HepG2 (cell line): ENCODE measurements around the gene NTM. TPM values are rescaled to one million over a fixed set of nuclear protein-coding genes. Genes with fewer than 3 reads are reported as not detected.

Experiments
- ATAC-seq: fragments of 200-7000 bp; cut with Tn5 transposase; 3 replicates; pipeline ENCODE4 v1.9.1; 2020; ENCODE audit warnings: mild to moderate bottlenecking, moderate library complexity
- BruUV-seq: library from RNA; stranded (reverse); fragments of 400-500 nt; replicated peaks from 2 replicates; lab custom pipeline; 2021; lab: Mats Ljungman, UMichigan
- CTCF ChIA-PET: fragments of 300-600 bp; formaldehyde crosslinking; extraction: SDS; loops from one replicate; lab custom pipeline; 2021; ENCODE audit warnings: low total read pairs, inconsistent platforms, low intra/inter-chr PET ratio; lab: Yijun Ruan, JAX
- POLR2A ChIA-PET: fragments of 350-600 bp; sonication (Branson Sonifier 250); formaldehyde crosslinking; loops from one replicate; lab custom pipeline; 2020; ENCODE audit warnings: antibody characterized with exemption, inconsistent platforms; lab: Yijun Ruan, JAX
- DNase-seq: peaks from one replicate; pipeline ENCODE4 v3.0.0-alpha.2; 2015; ENCODE audit warnings: low spot score
- FAIRE-seq: peaks from 3 replicates; lab custom pipeline; 2011; peaks lifted over from hg19 to GRCh38; lab: Jason Lieb, UNC
- H2AFZ ChIP-seq: one replicate; pipeline ENCODE4 v1.6.1; 2011; ENCODE audit warnings: low read length, inconsistent platforms
- H3K27ac ChIP-seq: fragments of 300-600 bp; 3 replicates; pipeline ENCODE4 v1.8.0; 2011; ENCODE audit warnings: mixed run types, mild to moderate bottlenecking, mixed read lengths, low read length, inconsistent platforms; ENCODE audit not compliant: insufficient read depth; ENCODE audit errors: extremely low read length
- H3K27me3 ChIP-seq, 2 experiments: fragments of 200-600 bp in 1 of 2; 2 replicates in 1 of 2; 3 replicates in 1 of 2; pipeline versions ENCODE4 v1.6.0 to v1.8.0; 2011; ENCODE audit warnings: low read length in 2 of 2, mild to moderate bottlenecking in 2 of 2, moderate library complexity in 2 of 2, inconsistent platforms in 1 of 2; ENCODE audit not compliant: insufficient read depth in 2 of 2, control insufficient read depth in 1 of 2
- H3K36me3 ChIP-seq, 2 experiments: fragments of 200-600 bp in 1 of 2; replicated peaks in 1 of 2; 2 replicates in 1 of 2; 3 replicates in 1 of 2; pipeline versions ENCODE4 v1.5.1 to v1.8.0; 2011; ENCODE audit warnings: low read length in 2 of 2, inconsistent platforms in 1 of 2; ENCODE audit not compliant: insufficient read depth in 2 of 2, control insufficient read depth in 1 of 2
- H3K4me1 ChIP-seq: 2 replicates; pipeline ENCODE4 v1.5.1; 2012; ENCODE audit warnings: low read length, inconsistent platforms; ENCODE audit not compliant: insufficient read depth
- H3K4me2 ChIP-seq: 2 replicates; pipeline ENCODE4 v1.6.0; 2011; ENCODE audit warnings: low read depth, low read length, inconsistent platforms
- H3K4me3 ChIP-seq, 3 experiments: fragments of 200-600 bp in 1 of 3; sonication (generic), shearing (Covaris generic) in 1 of 3; replicated peaks in 1 of 3; 2 replicates each; pipeline ENCODE4 v1.5.1; 2011 to 2016; ENCODE audit warnings: low read length in 3 of 3, inconsistent platforms in 2 of 3, low read depth in 2 of 3, mild to moderate bottlenecking in 2 of 3, control low read depth in 1 of 3, mixed read lengths in 1 of 3; ENCODE audit not compliant: insufficient read depth in 1 of 3
- H3K79me2 ChIP-seq: one replicate; pipeline ENCODE4 v1.6.1; 2011; ENCODE audit warnings: low read length, inconsistent platforms; ENCODE audit not compliant: insufficient read depth
- H3K9ac ChIP-seq: 2 replicates; pipeline ENCODE4 v1.6.0; 2011; ENCODE audit warnings: mild to moderate bottlenecking, low read depth, low read length, inconsistent platforms; ENCODE audit not compliant: insufficient read depth
- H3K9me3 ChIP-seq: 2 replicates; pipeline ENCODE4 v1.5.1; 2012; ENCODE audit warnings: mild to moderate bottlenecking, low read length
- H4K20me1 ChIP-seq: 2 replicates; pipeline ENCODE4 v1.6.0; 2011; ENCODE audit warnings: inconsistent platforms, mild to moderate bottlenecking, low read length, moderate library complexity; ENCODE audit not compliant: insufficient read depth
- BATF2 ChIP-seq: sonication (generic); formaldehyde crosslinking; IDR thresholded peaks from 2 replicates; pipeline ENCODE4 v1.8.0; 2022; ENCODE audit warnings: mild to moderate bottlenecking, missing genetic modification reagents, moderate library complexity
- CHD2 ChIP-seq: IDR thresholded peaks from 2 replicates; pipeline ENCODE4 v1.6.1; 2011; ENCODE audit warnings: low read depth, low read length, improper control_type of control experiment
- HES4 ChIP-seq: sonication (generic); formaldehyde crosslinking; IDR thresholded peaks from 2 replicates; pipeline ENCODE4 v1.9.0; 2021; ENCODE audit warnings: mild to moderate bottlenecking, missing genetic modification reagents, borderline replicate concordance
- JUND ChIP-seq: sonication (generic); formaldehyde crosslinking; IDR thresholded peaks from 2 replicates; pipeline ENCODE4 v1.8.0; 2022; ENCODE audit warnings: mild to moderate bottlenecking, missing genetic modification reagents
- MAFK ChIP-seq, 2 experiments: IDR thresholded peaks in 1 of 2; conservative IDR thresholded peaks in 1 of 2; 2 replicates each; pipeline ENCODE4 v1.6.1; 2011; ENCODE audit warnings: improper control_type of control experiment in 2 of 2, low read length in 2 of 2
- MIER3 ChIP-seq: IDR thresholded peaks from 2 replicates; pipeline ENCODE4 v1.6.1; 2016; ENCODE audit warnings: missing compliant biosample characterization, borderline replicate concordance
- SMAD3 ChIP-seq: sonication (generic); formaldehyde crosslinking; IDR thresholded peaks from 2 replicates; pipeline ENCODE4 v1.4.0; 2020; ENCODE audit warnings: missing genetic modification reagents
- SP4 ChIP-seq: sonication (generic); formaldehyde crosslinking; IDR thresholded peaks from 2 replicates; pipeline ENCODE4 v1.8.1; 2023; ENCODE audit warnings: mild to moderate bottlenecking, missing genetic modification reagents
- ZBTB3 ChIP-seq: sonication (generic); formaldehyde crosslinking; IDR thresholded peaks from 2 replicates; pipeline ENCODE4 v1.4.0; 2020; ENCODE audit warnings: low read depth, mild to moderate bottlenecking, moderate library complexity, missing genetic modification reagents, borderline replicate concordance
- ZFP36 ChIP-seq: fragments of 150-350 bp; IDR thresholded peaks from 2 replicates; pipeline ENCODE4 v1.6.1; 2018; ENCODE audit warnings: borderline replicate concordance, low read length, low read depth; ENCODE audit not compliant: partially characterized antibody
- ZFP37 ChIP-seq: sonication (generic); formaldehyde crosslinking; IDR thresholded peaks from 2 replicates; pipeline ENCODE4 v1.4.0; 2020; ENCODE audit warnings: missing genetic modification reagents, borderline replicate concordance
- ZNF775 ChIP-seq: sonication (generic); formaldehyde crosslinking; IDR thresholded peaks from 2 replicates; pipeline ENCODE4 v1.4.0; 2020; ENCODE audit warnings: missing genetic modification reagents, mild to moderate bottlenecking, moderate library complexity, borderline replicate concordance
- WGBS: methylation state at CpG from one replicate; pipeline ENCODE4 v1.1.6; 2017; ENCODE audit warnings: low lambda C conversion rate; 5-methylcytosine and 5-hydroxymethylcytosine counted together
- in situ Hi-C: cut with HindIII; loops from 2 replicates; pipeline ENCODE4 v1.10.0; 2017; ENCODE audit warnings: low pct_unique_long_range_greater_than_20kb; ENCODE audit not compliant: extremely low pct_ligation_motif_present
- intact Hi-C: fragments of 100-400 bp; cut with micrococcal nuclease; formaldehyde crosslinking; loops from one replicate; pipeline ENCODE4 v1.10.0; 2022; ENCODE audit not compliant: unreplicated experiment
- polyA plus RNA-seq, 8 experiments: library from polyadenylated mRNA; depleted of rRNA in 3 of 8; stranded (reverse) in 7 of 8; unstranded in 1 of 8; fragments of >200 nt; fragmentation: Illumina TruSeq in 4 of 8; extraction: Trizol in 4 of 8; gene quantifications; 2 replicates each; pipeline versions ENCODE4 v1.2.1 to v1.2.3, GENCODE V29; 2011 to 2016; ENCODE audit warnings: low read depth in 4 of 8, missing spikeins in 1 of 8, mixed read lengths in 1 of 8; ENCODE audit not compliant: insufficient read depth in 1 of 8
- total RNA-seq, 5 experiments: library from RNA; depleted of rRNA; stranded (reverse); fragments of >200 nt; fragmentation: Illumina TruSeq; extraction: Trizol; gene quantifications; 2 replicates each; pipeline ENCODE4 v1.2.3, GENCODE V29; 2016; ENCODE audit warnings: low read depth in 1 of 5
- TF ChIP-seq, protein P1 (sequence below), 2 experiments: sonication (generic) in 1 of 2; formaldehyde crosslinking in 1 of 2; IDR thresholded peaks; 2 replicates each; pipeline versions ENCODE4 v1.6.1 to v1.9.0; 2014 to 2022; ENCODE audit warnings: antibody characterized with exemption in 1 of 2, borderline replicate concordance in 1 of 2, inconsistent platforms in 1 of 2, low read depth in 1 of 2, missing genetic modification reagents in 1 of 2

Gene NTM
- total and polyA plus RNA-seq, 2 of the 13 experiments (the other 11 are each of a cell fraction or from before 2014, with no cell fraction given) = not detected

DNA sequence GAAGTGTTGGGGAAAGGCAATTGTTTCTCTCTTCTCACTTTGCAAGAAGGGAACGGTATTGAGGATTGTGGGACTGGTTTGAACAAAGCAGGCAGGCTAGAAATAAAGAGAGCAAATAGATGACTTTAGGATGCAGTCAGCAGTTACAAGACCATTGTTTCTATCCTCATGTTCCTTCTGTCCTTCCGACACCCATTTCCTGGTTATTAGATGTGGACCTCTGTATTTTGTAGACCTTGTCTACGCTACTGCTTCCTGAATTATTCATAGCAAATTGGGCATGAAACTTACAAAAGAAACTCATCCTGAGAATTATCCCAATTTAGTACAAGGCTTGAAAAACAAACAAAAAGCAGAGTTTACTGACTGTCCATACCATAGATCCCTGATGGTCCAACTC, 656.3 kb downstream of the NTM start:
- Histone ChIP-seq H4K20me1 (no peaks in the 10 kb centered on the region), H3K4me1 (no peaks in the 10 kb centered on the region), H3K36me3 (no peaks in the 10 kb centered on the region), H3K4me2 (no peak overlapping the region), H3K4me3 (no peak overlapping the region), H3K9ac (no peak overlapping the region), H3K27ac (no peak overlapping the region), H3K9me3 (no peaks in the 10 kb centered on the region), H3K27me3 (0 out of 5 replicates have a peak, but pooled peaks cover 0 to 4% of the 10 kb centered on the region in 2 experiments), H2AFZ (no peak overlapping the region), H3K79me2 (no peaks in the 10 kb centered on the region)
- CTCF ChIA-PET = no interaction called here
- no peak for FAIRE-seq
- intact Hi-C loops (loop anchor here (5.0 kb wide), 1 partner anchor 334 kb away; no protein-coding TSS in a partner anchor), in situ Hi-C loops (loop anchor here (10.0 to 25.0 kb wide), 2 partner anchors 162 to 289 kb away; no protein-coding TSS in a partner anchor)
- DNase-seq = no peak
- ATAC-seq = no peak
- 13% methylated on average over 3 of the region's 3 CpGs for WGBS
- no TSS peak for BruUV-seq
- POLR2A ChIA-PET = no interaction called here
- TF ChIP-seq MAFK (conservative IDR thresholded peaks at IDR 0.05 in 1 of 2, IDR thresholded peaks at IDR 0.05 in 1 of 2; ENCODE audit: low read length in 2 of 2) (no peak), SMAD3 (no peak), ZBTB3 (CRISPR knock-in tag) (no peak), ZNF775 (CRISPR knock-in tag) (no peak), ZFP36 (no peak), HES4 (CRISPR knock-in tag) (no peak), ZFP37 (no peak), MIER3 (CRISPR knock-in tag) (no peak), BATF2 (CRISPR knock-in tag) (no peak), SP4 (CRISPR knock-in tag) (no peak), JUND (CRISPR knock-in tag) (no peak), CHD2 (no peak)
- TF ChIP-seq, protein P1, sequence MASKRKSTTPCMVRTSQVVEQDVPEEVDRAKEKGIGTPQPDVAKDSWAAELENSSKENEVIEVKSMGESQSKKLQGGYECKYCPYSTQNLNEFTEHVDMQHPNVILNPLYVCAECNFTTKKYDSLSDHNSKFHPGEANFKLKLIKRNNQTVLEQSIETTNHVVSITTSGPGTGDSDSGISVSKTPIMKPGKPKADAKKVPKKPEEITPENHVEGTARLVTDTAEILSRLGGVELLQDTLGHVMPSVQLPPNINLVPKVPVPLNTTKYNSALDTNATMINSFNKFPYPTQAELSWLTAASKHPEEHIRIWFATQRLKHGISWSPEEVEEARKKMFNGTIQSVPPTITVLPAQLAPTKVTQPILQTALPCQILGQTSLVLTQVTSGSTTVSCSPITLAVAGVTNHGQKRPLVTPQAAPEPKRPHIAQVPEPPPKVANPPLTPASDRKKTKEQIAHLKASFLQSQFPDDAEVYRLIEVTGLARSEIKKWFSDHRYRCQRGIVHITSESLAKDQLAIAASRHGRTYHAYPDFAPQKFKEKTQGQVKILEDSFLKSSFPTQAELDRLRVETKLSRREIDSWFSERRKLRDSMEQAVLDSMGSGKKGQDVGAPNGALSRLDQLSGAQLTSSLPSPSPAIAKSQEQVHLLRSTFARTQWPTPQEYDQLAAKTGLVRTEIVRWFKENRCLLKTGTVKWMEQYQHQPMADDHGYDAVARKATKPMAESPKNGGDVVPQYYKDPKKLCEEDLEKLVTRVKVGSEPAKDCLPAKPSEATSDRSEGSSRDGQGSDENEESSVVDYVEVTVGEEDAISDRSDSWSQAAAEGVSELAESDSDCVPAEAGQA (IDR thresholded peaks at IDR 0.05; ENCODE audit: low read depth) = no peak
- TF ChIP-seq, protein P1 (CRISPR knock-in tag; IDR thresholded peaks at IDR 0.05; ENCODE audit: borderline replicate concordance) = no peak
